Measurements from ENCODE around the gene TBC1D23. TPM values are rescaled to one million over a fixed set of nuclear protein-coding genes. Genes with fewer than 3 reads are reported as not detected.
"Not testable (repeated sequence)": the region's sequence is repeated elsewhere in the genome, so short reads cannot be mapped to it uniquely, and the experiment has no call there.

The TBC1D23 gene
- total RNA-seq, 1 donor from 2014 or later = 26.8 TPM

GRCh38 chr3:100351770-100352169, 91.0 kb downstream of the TBC1D23 start:
- not testable (repeated sequence) for DNase-seq (ENCODE audit: low read depth in 2 of 2)

GRCh38 chr3:100352296-100353231, 91.8 kb downstream of the TBC1D23 start:
- DNase-seq (ENCODE audit: low read depth in 2 of 2) = peak; percentile 13 to 16

DNA sequence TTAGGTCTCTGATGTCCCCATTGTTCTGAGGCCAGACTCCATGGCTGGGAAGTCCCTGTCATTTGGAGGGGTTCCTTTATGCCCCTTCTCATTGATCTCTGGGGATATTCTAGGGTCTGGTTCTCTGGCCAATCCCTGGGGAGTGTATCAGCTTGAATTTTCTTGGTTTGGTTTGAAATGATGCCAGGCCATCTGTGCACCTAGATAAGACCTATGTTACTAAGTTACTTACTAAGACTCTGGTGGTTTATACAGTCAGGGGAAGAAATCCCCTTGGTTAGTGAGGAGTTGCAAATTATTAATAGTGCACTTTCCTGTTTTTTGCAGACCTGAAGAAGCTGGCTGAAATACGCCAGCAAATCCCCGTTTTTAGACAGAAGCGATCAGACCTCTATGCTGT, 94.1 kb downstream of the TBC1D23 start:
- DNase-seq (ENCODE audit: low read depth in 2 of 2) = no peak

- no peak for DNase-seq (ENCODE audit: low read depth in 2 of 2)
These were observed 97.6 kb downstream of the TBC1D23 start for GRCh38 chr3:100358413-100358812.

DNA sequence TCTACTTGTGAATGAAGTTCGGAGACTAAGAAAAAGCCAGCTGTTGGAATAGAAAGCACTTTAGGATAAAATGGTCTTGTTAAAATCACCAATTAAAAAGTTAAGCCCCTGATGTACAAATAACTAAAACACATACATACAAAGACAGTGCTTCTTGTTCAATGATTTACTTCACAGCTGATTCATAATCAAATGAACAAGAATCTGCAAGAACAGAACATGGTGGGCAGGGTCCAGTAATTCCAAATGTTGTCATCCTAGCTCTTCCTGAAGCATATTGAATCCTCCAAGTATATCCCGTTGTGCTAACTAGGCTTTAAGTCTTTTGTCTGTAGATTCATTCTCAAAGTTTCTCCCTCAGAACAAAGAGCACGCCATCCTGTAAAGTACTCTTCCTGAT, 98.2 kb downstream of the TBC1D23 start:
- no peak for DNase-seq (ENCODE audit: low read depth in 2 of 2)

DNA sequence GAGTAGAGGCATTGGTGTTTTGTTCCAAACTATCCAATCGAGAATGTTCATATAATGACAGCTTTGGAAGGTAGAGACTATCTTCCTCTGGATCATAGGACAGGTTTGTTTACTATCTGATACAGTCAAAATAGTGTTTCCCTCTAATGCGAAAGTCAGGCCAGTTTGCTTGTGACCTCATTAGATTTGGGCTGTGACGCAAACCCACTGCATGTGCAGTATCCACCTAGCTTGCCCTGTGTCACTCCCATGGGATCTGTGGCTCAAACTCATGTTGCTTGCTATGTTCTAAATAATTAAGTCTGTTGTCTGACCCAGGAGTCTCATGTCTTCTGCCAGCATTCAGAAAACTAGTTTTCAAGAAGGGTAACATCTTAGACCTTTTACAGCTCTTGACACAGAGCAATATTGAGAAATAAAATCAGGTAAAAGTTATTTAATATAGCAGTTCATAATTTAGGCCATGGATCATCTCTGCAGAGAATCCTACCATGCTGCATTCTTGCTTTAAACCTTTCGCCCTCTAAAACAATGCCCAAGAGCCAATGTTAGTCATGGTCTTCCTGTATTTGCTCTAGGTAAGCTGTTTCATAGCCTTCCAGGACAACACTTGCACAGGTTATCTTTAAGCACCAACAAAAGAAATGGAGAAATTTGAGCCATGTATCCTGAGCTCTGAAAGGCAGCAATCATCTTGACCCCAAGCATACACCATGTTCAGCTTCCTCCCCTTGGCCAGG, 100.1 kb downstream of the TBC1D23 start:
- no peak for DNase-seq (ENCODE audit: low read depth in 2 of 2)

GRCh38 chr3:100361897-100362296, 101.1 kb downstream of the TBC1D23 start:
- DNase-seq (ENCODE audit: low read depth in 2 of 2) = no peak

- no peak for DNase-seq (ENCODE audit: low read depth in 2 of 2)
These were observed 103.6 kb downstream of the TBC1D23 start for GRCh38 chr3:100364421-100364820.

DNA sequence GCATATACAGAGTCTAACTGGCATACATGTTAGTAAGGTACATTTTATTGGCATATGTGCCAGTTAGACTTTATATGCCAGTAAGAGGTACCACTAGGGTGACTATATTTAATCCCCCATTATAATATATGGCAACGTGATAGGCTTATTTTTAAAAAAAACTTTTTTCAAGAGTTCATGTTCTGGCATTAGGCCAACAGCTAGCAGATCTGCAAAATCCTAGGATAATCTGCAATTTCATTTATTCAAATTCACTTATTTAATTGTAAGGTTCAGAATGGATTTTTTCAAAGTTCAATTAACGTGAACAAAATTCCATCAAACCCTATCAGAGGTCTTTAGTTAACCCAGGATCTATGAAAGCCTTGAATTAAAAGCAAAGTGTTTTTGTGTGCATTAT, 105.6 kb downstream of the TBC1D23 start:
- no peak for DNase-seq (ENCODE audit: low read depth in 2 of 2)

- DNase-seq (ENCODE audit: low read depth in 2 of 2) = peak; percentile 5 to 43
These were observed 107.6 kb downstream of the TBC1D23 start for GRCh38 chr3:100368441-100368840.

DNA sequence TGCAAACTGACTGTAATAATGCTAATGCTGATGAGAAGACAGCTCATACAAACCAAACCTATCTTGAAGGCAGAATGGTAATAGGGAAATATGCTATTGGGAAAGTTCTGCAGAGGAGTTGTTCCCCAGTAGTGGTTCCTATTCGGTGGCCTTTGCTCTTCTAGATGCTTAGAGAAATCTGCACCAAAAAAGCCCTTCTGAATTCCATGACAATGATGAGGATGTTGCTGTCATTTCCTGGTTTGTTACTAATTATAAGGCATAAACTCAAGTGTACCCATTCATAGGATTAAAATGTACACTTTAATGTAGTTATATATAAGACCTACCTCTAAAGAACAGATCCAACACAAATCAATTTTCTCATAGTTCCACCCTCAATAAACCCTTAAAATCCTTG, 110.0 kb downstream of the TBC1D23 start:
- DNase-seq (ENCODE audit: low read depth in 2 of 2) = peak in 1 of 2 donors; percentile 7

DNA sequence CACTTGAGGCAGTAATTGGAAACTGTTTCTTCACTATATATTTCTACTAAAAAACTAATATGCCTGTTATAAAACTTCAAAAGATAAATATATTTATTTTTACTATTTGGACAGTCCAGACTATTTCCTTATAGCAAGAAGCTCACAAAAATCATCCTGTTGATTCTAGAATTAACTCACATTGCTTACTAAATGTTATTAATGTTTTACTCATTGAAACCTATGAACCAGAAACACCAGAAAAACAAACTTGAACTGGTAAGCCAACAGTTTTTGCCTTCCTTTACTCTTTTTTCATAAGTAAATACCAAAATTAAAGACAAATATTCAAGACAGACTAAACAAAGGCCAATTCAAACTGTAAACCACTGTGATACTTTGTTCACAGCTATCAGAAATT, 113.7 kb downstream of the TBC1D23 start:
- no peak for DNase-seq (ENCODE audit: low read depth in 2 of 2)

Other genes with a start within 250 kb of the TBC1D23 start
- gene FILIP1L, start 146.5 kb upstream of the TBC1D23 start, total RNA-seq = 22.0 and 36.3 TPM in 2 replicates
- 3.4 and 6.8 TPM in 2 replicates for gene NIT2, start 73.8 kb downstream of the TBC1D23 start, total RNA-seq
- 21.6 and 21.8 TPM in 2 replicates for gene TOMM70, start 140.1 kb downstream of the TBC1D23 start, total RNA-seq
- gene LNP1, start 140.5 kb downstream of the TBC1D23 start, total RNA-seq = 0.44 and 0.60 TPM in 2 replicates
- gene TMEM45A, start 231.6 kb downstream of the TBC1D23 start, total RNA-seq = 10.7 and 18.1 TPM in 2 replicates

Measured in lung microvascular endothelial cell (primary cell).